Activated T-helper 1 cell treated with anti-CD3 and anti-CD28 coated beads, Interleukin-12 subunit alpha, Interleukin-12 subunit beta, Interleukin-2, Interleukin-4 antibody, amounts not matched to agents 30 ng/mL and 10 ng/mL and 1 ng/mL, durations not matched to agents 14 hours and 24 hours and 36 hours (primary cell): ENCODE measurements around the gene SETD7. TPM values are rescaled to one million over a fixed set of nuclear protein-coding genes. Genes with fewer than 3 reads are reported as not detected.

ENCODE experiments used
- DNase-seq: peaks from one replicate; pipeline ENCODE4 v3.0.0; 2021; ENCODE audit warnings: low spot score
- H3K27ac Mint-ChIP-seq: one replicate; pipeline ENCODE4 v1.8.0; 2021; ENCODE audit warnings: mild to moderate bottlenecking, mixed read lengths
- H3K27me3 Mint-ChIP-seq: one replicate; pipeline ENCODE4 v1.8.0; 2022; ENCODE audit warnings: mild to moderate bottlenecking, moderate library complexity, mixed read lengths; ENCODE audit not compliant: insufficient read depth
- H3K36me3 Mint-ChIP-seq: one replicate; pipeline ENCODE4 v1.8.0; 2021; ENCODE audit warnings: low read depth, mixed read lengths
- H3K4me1 Mint-ChIP-seq: one replicate; pipeline ENCODE4 v1.8.0; 2021; ENCODE audit warnings: low read depth, mixed read lengths
- H3K4me3 Mint-ChIP-seq: one replicate; pipeline ENCODE4 v1.8.0; 2021; ENCODE audit warnings: mild to moderate bottlenecking, moderate library complexity, mixed read lengths
- H3K9me3 Mint-ChIP-seq: one replicate; pipeline ENCODE4 v1.8.0; 2021; ENCODE audit warnings: mixed read lengths
- intact Hi-C: fragments of 100-400 bp; cut with micrococcal nuclease; formaldehyde crosslinking; loops from one replicate; pipeline ENCODE4 v1.15.1; 2024
- total RNA-seq: library from RNA; stranded (reverse); gene quantifications from 2 replicates; pipeline ENCODE4 v1.2.3, GENCODE V29; 2022

The SETD7 gene
- total RNA-seq, result 17.4 and 18.7 TPM in 2 replicates

DNA sequence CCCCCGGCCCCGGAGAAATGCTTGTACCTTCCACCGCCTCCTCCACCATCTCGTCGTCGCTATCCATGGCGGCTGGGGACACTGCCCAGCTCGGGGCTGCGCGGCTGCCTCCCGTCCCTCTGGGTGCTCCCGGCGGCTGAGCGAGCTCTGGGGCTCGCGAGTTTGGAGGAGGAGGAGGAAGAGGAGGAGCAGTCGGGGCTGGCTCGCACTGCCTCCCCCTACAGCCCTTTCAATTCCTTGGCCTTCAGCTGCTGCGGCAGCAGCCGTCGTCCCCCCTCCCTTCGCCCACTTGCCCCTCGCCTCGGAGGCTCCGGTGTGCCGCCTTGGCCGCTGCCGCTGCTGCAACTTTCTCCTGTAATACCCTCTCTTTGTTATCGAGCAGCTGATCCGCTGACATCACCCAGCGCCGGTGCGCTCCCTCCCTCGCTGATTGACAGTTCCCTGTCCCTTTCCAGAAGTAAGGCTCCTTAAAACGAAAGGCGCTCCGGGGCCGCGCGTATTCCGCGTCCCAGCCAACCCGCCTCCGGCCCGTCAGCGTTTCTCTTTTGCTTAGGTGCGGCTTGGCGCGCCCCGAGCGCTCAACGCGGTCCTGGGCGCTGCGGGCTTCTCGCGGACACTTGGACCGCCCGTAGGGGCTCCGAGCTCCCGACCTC lies at the start of gene SETD7:
Gene SETD7, minus strand, starts transcription at position 149 of the 653 bp plus-strand sequence. Its CDS starts 82 bp downstream, at position 67.
- no peaks in the 10 kb centered on the region for H3K36me3 Mint-ChIP-seq
- peaks cover 13% of the 10 kb centered on the region for H3K27me3 Mint-ChIP-seq
- no peaks in the 10 kb centered on the region for H3K9me3 Mint-ChIP-seq
- H3K4me3 Mint-ChIP-seq, result peak within 1 kb of the TSS; percentile 93
- DNase-seq, result peak; percentile 58
- intact Hi-C loops, result loop anchor here (1.0 to 5.0 kb wide), 8 partner anchors 47 to 967 kb away; partner anchors contain the start of genes ELF2, MAML3 and SCOC
- peak within 1 kb of the TSS; percentile 98 for H3K27ac Mint-ChIP-seq
- H3K4me1 Mint-ChIP-seq, result peaks cover 57% of the 10 kb centered on the region

DNA sequence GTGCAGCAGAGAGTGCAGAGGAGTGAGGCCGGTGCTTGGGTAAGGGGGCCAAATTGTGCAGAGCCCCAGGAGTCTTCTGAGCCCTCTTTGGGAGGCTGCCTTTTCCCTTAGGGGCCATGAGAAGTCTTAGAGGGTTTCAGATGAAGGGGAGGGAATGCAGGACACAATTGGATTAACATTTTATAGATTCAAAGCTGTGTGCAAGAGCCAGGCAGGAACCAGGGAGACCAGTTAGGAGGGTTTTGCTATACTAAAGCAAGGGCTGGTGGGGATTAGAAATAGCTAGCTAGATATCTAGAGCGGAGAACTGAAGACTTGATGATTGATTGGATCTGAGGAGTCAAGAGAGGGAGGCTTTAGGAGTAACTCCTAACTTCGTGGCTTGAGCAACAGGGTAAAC lies 49.5 kb upstream of the SETD7 start:
- no peak overlapping the region for H3K27ac Mint-ChIP-seq
- peaks cover 3% of the 10 kb centered on the region for H3K36me3 Mint-ChIP-seq
- intact Hi-C loops, result loop anchor here (10.0 kb wide), 1 partner anchor 99 kb away; no protein-coding TSS in a partner anchor
- H3K9me3 Mint-ChIP-seq, result peaks cover 12% of the 10 kb centered on the region
- peaks cover 2% of the 10 kb centered on the region for H3K27me3 Mint-ChIP-seq
- no peak overlapping the region for H3K4me3 Mint-ChIP-seq
- no peak for DNase-seq
- H3K4me1 Mint-ChIP-seq, result peaks cover 15% of the 10 kb centered on the region

DNA sequence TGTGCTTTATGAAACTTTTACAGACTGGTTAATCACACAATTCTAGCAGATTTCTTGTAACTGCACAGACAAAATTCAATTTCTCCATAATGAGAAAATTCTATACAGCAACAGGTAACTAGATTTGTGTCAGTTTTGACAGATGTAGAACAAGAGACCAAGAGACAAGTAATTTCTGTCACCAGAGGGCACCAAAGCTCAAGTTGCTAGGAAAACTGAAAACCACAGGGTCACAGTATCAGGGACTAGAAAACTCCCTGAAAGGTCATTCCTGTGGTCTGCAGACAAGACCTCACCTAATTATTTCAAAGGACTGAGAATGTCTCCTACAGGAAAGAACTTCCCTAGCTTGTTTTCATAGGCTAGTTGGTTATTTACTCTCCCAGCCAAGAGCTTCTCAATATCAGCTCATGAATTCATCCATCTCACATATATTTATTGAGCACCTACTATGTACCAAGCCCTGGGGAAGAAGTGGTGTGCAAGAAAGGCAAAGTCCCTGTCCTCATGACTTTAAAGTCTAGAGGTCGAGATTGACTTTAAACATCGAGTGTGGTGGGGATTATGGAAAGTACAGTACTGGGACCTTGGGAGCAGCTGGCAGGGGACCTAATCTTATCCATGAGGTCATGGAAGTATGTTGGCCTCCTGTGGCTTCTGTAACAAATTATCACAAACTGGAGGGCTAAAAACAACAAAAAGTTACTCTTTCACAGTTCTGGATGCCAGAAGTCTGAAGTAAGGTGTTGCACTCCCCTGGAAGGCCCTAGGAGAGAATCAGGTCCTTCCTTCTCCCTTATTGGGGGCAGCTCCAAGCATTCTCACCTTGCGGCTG lies 47.8 kb upstream of the SETD7 start:
- intact Hi-C loops, result loop anchor here (1.0 to 10.0 kb wide), 6 partner anchors 47 to 1249 kb away; partner anchors contain the start of gene SETD7
- DNase-seq, result peak; percentile 9
- peaks cover 15% of the 10 kb centered on the region for H3K4me1 Mint-ChIP-seq
- no peak overlapping the region for H3K4me3 Mint-ChIP-seq
- peaks cover 3% of the 10 kb centered on the region for H3K36me3 Mint-ChIP-seq
- peaks cover 2% of the 10 kb centered on the region for H3K27me3 Mint-ChIP-seq
- H3K27ac Mint-ChIP-seq, result no peak overlapping the region
- H3K9me3 Mint-ChIP-seq, result peaks cover 12% of the 10 kb centered on the region

DNA sequence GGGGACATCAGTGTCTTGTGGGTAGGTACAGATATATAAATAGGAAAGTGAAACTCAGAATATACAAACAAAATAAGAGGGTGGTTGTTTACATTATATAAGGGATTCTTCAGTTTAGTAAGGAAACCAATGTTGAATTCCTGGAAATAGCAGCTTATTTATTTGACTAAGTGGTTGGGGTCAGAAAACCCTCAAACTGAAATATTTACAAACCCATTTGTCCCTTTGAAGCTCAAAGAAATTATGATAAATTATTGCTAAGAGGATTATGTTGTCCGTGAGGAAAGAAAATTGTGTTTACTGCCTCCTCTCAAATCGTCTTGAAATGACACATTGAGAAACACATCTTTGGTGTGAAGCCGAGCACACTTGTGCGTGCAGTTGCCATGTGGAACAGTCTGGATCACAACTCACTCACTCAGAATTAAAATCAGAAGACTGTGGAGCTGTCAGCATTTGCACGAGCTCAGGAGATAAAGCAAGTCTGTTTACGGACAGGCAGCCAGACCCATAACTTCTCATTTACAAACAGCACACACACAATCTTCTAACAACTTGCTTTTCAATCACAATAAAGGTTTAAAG lies 46.8 kb upstream of the SETD7 start:
- intact Hi-C loops, result loop anchor here (1.0 to 10.0 kb wide), 6 partner anchors 46 to 1249 kb away; partner anchors contain the start of gene SETD7
- H3K27ac Mint-ChIP-seq, result no peak overlapping the region
- peaks cover 12% of the 10 kb centered on the region for H3K9me3 Mint-ChIP-seq
- DNase-seq, result no peak
- H3K36me3 Mint-ChIP-seq, result peaks cover 3% of the 10 kb centered on the region
- H3K4me3 Mint-ChIP-seq, result no peak overlapping the region
- H3K4me1 Mint-ChIP-seq, result peaks cover 15% of the 10 kb centered on the region
- peaks cover 2% of the 10 kb centered on the region for H3K27me3 Mint-ChIP-seq

DNA sequence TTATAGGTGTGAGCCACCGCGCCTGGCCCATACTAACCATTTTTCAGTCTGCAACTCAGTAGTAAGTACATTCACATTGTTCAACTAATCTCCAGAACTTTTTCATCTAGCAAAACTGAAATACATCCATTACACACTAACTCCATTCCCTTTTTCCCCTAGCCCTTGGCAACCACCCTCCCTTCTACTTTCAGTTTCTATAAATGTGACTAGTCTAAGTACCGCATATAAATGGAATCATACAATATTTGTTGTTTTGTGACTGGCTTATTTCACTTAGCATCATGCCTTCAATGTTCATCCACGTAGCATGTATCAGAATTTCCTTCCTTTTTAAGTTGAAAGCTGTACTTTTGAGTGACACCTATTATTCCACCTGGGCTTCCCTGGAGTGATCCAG lies 44.6 kb upstream of the SETD7 start:
- Mint-ChIP-seq H3K4me1 (peaks cover 2% of the 10 kb centered on the region), H3K4me3 (no peak overlapping the region), H3K9me3 (peaks cover 1% of the 10 kb centered on the region), H3K27ac (no peak overlapping the region), H3K27me3 (peaks cover 18% of the 10 kb centered on the region), H3K36me3 (no peaks in the 10 kb centered on the region)
- intact Hi-C loops, result loop anchor here (5.0 to 10.0 kb wide), 2 partner anchors 104 to 1252 kb away; no protein-coding TSS in a partner anchor
- no peak for DNase-seq

DNA sequence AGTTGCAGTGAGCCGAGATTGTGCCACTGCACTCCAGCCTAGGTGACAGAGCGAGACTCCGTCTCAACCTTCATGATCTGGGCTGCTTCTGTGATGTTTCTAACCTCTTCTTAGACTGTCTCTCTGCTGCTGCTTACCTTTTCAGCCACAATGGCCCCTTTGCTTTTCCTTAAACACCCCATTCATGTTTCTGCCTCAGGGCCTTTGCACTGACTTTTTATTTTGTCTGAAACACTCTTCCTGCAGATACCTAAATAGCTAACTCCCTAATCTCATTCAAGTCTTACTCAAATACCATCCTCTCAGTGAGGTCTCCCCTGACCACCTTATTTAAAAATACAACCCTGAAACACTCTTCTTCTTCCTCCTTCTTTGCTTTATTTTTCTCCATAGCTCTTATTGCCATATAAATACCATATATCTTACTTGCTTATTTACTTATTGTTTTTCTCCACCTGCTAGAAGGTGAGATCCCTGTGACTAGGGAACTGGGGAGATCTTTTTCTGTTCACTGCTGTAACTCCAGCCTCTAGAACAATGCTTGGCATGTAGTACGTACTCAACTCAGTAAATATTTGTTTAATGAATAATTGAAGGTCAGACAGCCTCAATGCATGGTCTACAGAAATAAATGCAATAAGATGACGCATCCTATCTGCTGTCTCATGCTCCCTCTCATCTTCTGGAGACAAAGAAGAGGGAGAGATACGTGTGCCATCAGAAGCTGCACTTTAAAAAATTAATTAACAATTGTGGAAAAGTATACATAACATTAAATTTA lies 43.8 kb upstream of the SETD7 start:
- no peak for DNase-seq
- H3K36me3 Mint-ChIP-seq, result no peaks in the 10 kb centered on the region
- H3K27ac Mint-ChIP-seq, result no peak overlapping the region
- H3K9me3 Mint-ChIP-seq, result no peaks in the 10 kb centered on the region
- H3K4me3 Mint-ChIP-seq, result no peak overlapping the region
- intact Hi-C loops, result loop anchor here (5.0 to 10.0 kb wide), 2 partner anchors 105 to 1253 kb away; no protein-coding TSS in a partner anchor
- H3K4me1 Mint-ChIP-seq, result no peaks in the 10 kb centered on the region
- H3K27me3 Mint-ChIP-seq, result peaks cover 23% of the 10 kb centered on the region

DNA sequence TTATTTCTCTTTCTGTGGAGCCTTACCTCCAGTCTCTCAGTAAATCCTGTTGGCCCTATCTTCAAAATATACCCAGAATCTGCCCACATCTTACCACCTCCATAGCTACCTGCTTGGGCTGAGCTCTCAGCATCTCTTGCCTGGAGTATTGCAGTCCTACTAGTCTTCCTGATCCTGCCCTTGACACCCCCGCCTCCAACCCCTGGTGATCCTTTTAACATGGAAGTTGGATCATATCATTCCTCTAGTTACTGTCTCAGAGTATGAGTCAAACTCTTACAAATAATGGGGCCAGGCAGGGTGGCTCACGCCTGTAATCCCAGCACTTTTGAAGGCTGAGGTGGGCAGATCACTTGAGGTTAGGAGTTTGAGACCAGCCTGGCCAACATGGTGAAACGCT lies 43.1 kb upstream of the SETD7 start:
- intact Hi-C loops, result no loop called here
- Mint-ChIP-seq H3K4me1 (no peaks in the 10 kb centered on the region), H3K27ac (no peak overlapping the region), H3K27me3 (peaks cover 23% of the 10 kb centered on the region), H3K4me3 (no peak overlapping the region), H3K9me3 (no peaks in the 10 kb centered on the region), H3K36me3 (no peaks in the 10 kb centered on the region)
- no peak for DNase-seq

DNA sequence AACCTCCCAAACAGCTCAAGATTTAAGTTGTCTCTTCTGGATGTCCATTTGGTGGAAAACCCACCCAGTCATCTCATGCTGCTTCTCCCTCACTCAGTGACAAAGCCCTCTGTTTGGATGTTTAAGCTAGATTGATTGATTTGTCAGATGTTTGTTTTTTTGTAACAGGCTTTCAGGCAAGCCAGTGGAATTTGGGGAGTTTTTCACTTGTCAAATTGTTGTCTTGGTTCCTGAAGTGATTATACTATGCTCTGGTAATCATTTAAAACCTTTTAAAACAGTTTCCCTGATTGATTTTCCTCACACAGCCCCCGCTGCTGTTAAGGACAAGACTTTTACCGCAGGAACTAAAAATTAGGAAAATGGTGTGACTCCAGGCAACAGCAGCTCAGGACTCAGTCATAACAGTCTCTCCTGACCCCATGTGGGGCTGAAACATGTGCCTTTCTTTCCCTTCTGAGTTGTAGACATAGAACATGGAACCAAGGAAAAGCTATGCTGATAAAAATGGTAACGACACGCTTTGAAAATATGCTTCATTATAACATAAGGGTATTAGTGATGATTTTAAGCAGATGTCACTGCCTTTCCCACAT lies 40.8 kb upstream of the SETD7 start:
- Mint-ChIP-seq H3K4me1 (no peaks in the 10 kb centered on the region), H3K27me3 (peaks cover 27% of the 10 kb centered on the region), H3K4me3 (no peak overlapping the region), H3K36me3 (no peaks in the 10 kb centered on the region), H3K9me3 (no peaks in the 10 kb centered on the region), H3K27ac (no peak overlapping the region)
- intact Hi-C loops, result no loop called here
- DNase-seq, result no peak

DNA sequence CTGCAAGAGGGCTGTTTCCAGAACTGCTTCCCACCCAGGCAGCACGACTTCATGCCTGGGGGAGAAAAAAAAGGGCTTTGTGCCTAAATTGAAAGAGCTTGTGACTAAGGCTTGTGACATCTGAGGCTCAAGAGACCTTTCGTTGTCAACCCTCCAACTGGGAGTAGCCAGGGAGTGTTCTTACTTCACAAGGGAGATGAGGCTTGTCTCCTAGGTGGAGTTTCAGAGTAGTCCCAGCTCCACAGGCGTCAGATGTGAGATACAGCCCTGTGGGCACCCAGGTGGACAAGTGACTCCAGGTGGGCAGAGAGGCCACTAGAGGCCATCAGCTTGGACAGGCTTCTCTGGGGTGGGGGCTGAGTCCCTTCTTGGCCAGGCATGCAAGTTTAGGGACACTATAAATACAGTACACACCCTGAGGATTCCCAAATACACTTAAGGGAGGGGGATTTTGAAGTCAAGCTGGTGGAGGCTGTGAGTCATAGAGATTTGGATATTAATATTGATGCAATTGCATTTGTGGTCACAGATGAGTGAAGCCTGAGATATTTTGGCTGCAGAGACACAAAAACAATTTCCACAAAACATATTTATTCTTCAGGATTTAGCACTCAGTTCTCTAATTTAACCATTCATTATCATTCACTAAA lies 40.1 kb upstream of the SETD7 start:
- no peaks in the 10 kb centered on the region for H3K36me3 Mint-ChIP-seq
- intact Hi-C loops, result no loop called here
- no peak for DNase-seq

DNA sequence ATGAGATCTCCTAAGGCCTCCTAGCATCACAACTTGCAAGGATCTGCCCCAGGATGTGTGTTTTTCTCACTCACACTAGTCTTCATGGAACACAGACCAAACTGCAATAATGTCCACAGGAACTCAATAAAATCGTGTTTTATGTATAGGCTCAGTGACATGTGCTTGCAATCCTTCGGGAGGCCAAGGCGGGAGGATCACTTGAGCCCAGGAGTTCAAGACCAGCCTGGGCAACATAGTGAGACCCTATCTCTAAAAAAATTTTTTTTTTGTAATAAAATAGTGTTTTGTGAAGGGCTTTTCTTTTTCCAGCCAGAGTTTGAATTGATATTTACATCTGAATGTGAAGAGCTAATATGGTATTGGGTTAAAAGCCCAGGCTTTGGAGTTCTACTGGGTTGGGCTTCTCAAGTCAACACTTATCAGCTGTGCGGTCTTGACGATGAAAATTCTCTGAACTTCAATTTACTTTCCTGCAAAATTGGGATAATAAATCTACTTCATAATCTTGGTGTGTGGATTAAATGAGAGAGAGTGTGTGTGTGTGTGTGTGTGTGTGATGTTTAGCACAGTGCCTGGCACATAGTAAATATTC lies 38.7 kb upstream of the SETD7 start:
- no peak for DNase-seq
- no peak overlapping the region for H3K27ac Mint-ChIP-seq
- no peaks in the 10 kb centered on the region for H3K4me1 Mint-ChIP-seq
- no peak overlapping the region for H3K4me3 Mint-ChIP-seq
- intact Hi-C loops, result no loop called here
- no peaks in the 10 kb centered on the region for H3K9me3 Mint-ChIP-seq
- H3K36me3 Mint-ChIP-seq, result no peaks in the 10 kb centered on the region
- peaks cover 27% of the 10 kb centered on the region for H3K27me3 Mint-ChIP-seq

More for the DNA sequence above, 40.1 kb upstream of the SETD7 start:
- Mint-ChIP-seq H3K27me3 (peaks cover 27% of the 10 kb centered on the region), H3K27ac (no peak overlapping the region), H3K9me3 (no peaks in the 10 kb centered on the region), H3K4me3 (no peak overlapping the region), H3K4me1 (no peaks in the 10 kb centered on the region)

DNA sequence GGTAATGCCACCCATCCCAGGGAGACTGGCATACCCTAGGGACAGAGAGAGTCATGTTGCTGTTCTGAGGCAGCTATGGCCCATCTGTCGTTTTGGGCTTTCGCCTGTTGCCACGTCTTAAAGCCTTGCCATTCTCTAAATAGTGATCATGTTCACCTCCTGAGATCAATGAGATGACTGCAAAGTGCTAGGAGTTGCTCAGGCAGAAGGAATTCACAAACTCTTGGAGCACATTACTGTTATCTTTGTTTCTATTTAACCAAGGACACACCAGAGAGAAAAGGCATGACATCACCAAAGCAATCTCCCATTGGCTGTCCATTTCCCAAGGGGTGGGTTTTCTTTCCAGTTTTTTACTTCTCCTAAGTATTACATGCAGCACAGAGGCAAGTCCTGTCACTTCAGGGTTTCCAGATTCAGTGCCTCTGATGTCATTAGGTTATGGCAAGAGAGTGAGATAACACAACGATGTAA lies 37.1 kb upstream of the SETD7 start:
- no peak overlapping the region for H3K27ac Mint-ChIP-seq
- no peaks in the 10 kb centered on the region for H3K9me3 Mint-ChIP-seq
- no peaks in the 10 kb centered on the region for H3K36me3 Mint-ChIP-seq
- DNase-seq, result no peak
- H3K27me3 Mint-ChIP-seq, result peaks cover 31% of the 10 kb centered on the region
- no peak overlapping the region for H3K4me3 Mint-ChIP-seq
- intact Hi-C loops, result no loop called here
- H3K4me1 Mint-ChIP-seq, result no peaks in the 10 kb centered on the region
